NCI-H82 treated with DMSO at 0.1 percent for 48 hours (cell line): ENCODE measurements around the gene MOSMO.
"Not testable (repeated sequence)": the region's sequence is repeated elsewhere in the genome, so short reads cannot be mapped to it uniquely, and the experiment has no call there.

ENCODE experiments used
- DNase-seq: peaks from one replicate; lab custom pipeline; 2025; ENCODE audit not compliant: unreplicated experiment; lab: John Stamatoyannopoulos, UW

Gene MOSMO

GRCh38 chr16:22043882-22044281 lies 36.0 kb downstream of the MOSMO start:
- DNase-seq: not testable (repeated sequence)

- DNase-seq: not testable (repeated sequence)
Measured at GRCh38 chr16:22045888-22046287, 38.0 kb downstream of the MOSMO start.

- DNase-seq: no peak
Measured at GRCh38 chr16:22050963-22051362, 43.1 kb downstream of the MOSMO start.

- DNase-seq: no peak
Measured at GRCh38 chr16:22052980-22053379, 45.1 kb downstream of the MOSMO start.

- DNase-seq: no peak
Measured at GRCh38 chr16:22053921-22054341, 46.0 kb downstream of the MOSMO start.

- no peak for DNase-seq
Measured at GRCh38 chr16:22054847-22055590, 47.1 kb downstream of the MOSMO start.

- DNase-seq: peak; percentile 16
Measured at GRCh38 chr16:22055881-22056280, 48.0 kb downstream of the MOSMO start.

- peak; percentile 95 for DNase-seq
Measured at GRCh38 chr16:22063888-22064467, 56.1 kb downstream of the MOSMO start.

- DNase-seq: no peak
Measured at GRCh38 chr16:22065252-22065651, 57.3 kb downstream of the MOSMO start.

- no peak for DNase-seq
Measured at GRCh38 chr16:22070361-22071330, 62.7 kb downstream of the MOSMO start.

- DNase-seq: no peak
Measured at GRCh38 chr16:22071331-22071910, 63.5 kb downstream of the MOSMO start.

- no peak for DNase-seq
Measured at GRCh38 chr16:22073350-22073749, 65.4 kb downstream of the MOSMO start.

GRCh38 chr16:22075043-22075757 lies 67.3 kb downstream of the MOSMO start:
- DNase-seq: no peak

- no peak for DNase-seq
Measured at GRCh38 chr16:22075776-22076175, 67.9 kb downstream of the MOSMO start.

GRCh38 chr16:22077700-22078313 lies 69.9 kb downstream of the MOSMO start:
- peak; percentile 16 for DNase-seq

GRCh38 chr16:22078656-22079055 lies 70.7 kb downstream of the MOSMO start:
- DNase-seq: no peak

GRCh38 chr16:22081050-22081449 lies 73.1 kb downstream of the MOSMO start:
- DNase-seq: no peak

- DNase-seq: no peak
Measured at GRCh38 chr16:22086440-22086839, 78.5 kb downstream of the MOSMO start.

GRCh38 chr16:22088642-22089041 lies 80.7 kb downstream of the MOSMO start:
- no peak for DNase-seq

- no peak for DNase-seq
Measured at GRCh38 chr16:22089910-22090309, 82.0 kb downstream of the MOSMO start.
